NCI-H82 treated with DMSO at 0.1 percent for 48 hours (cell line): ENCODE data around the gene NLN.
"Not testable (repeated sequence)": the region's sequence is repeated elsewhere in the genome, so short reads cannot be mapped to it uniquely, and the experiment has no call there.

Experiments
- DNase-seq: peaks from one replicate; lab custom pipeline; 2025; ENCODE audit not compliant: unreplicated experiment; lab: John Stamatoyannopoulos, UW

Gene NLN

DNA sequence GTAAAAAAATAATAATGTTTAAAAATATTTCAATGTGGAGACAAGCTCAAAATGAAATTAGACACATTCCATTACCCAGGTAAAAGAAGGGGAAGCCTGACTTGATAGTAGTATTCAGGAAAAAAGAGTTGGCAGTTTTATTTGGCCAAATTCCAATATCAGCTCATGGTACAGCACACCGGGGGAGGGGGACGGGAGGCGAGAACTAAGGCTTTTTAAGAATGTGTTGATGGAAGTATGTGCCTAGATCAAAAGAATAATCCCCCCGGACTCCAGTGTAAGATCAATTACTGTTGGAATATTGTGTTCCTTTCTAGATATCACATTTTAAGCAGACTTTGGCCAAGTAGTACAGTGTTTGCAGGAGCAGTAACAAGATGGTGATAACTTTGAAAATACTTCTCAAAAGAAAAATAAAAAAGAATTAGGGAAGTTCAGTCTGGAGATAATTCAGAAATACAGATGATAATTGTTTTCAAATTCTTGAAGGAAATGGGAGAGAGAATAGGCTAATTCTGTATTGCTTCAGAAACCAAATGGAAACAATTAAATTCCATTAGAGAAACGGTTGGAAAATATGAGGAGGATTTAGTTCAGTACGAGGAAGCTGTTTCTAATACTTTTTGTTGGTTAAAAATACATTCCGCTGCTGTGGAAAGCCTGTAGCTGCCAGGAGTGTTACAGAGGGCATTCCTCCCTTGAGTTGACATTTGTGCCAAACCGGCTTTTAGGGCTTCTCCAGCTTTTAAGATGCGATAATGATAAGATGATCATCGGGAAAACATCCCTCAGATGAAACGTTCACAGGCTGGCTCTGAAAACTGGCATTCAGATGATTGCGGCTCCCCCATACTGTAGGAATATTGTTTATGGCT, 106.3 kb downstream of the NLN start:
- no peak for DNase-seq

- DNase-seq: no peak
Measured at GRCh38 chr5:65830856-65831255, 108.9 kb downstream of the NLN start.

DNA sequence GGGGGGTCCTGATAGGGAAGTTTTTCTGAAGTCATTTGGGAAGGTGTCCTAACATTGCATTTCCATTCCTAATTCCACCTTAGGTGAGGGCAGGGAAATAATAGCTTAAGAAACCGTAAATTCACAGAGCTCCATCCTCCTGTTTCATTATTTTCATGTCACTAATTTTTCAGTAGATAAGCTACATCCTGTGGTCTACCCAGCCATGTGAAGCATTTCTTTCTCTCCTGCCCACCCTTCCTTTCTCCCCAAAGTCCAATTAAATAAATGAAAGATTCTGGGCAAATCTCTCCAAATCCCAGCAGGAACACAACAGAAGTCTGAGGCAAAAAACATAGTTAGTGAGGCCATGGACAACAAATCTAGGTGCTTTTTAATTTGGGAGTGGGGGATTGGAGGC, 109.3 kb downstream of the NLN start:
- DNase-seq: no peak

DNA sequence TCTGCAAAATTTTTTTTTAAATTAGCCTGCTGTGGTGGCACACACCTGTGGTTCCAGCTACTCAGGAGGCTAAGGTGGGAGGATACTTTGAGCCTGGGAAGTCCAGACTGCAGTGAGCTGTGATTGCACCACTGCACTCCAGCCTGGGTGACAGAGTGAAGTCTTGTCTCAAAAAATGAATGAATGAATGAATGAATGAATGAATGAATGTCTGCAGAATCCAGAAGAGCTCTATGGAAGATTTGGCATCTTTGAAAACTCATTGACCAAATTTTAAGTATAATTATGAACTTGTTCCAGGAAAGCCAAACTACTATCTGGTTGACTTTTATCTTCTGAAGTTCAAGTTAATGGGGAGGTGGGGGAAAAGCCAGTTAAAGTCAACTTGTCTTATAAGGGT, 110.1 kb downstream of the NLN start:
- DNase-seq: no peak

DNA sequence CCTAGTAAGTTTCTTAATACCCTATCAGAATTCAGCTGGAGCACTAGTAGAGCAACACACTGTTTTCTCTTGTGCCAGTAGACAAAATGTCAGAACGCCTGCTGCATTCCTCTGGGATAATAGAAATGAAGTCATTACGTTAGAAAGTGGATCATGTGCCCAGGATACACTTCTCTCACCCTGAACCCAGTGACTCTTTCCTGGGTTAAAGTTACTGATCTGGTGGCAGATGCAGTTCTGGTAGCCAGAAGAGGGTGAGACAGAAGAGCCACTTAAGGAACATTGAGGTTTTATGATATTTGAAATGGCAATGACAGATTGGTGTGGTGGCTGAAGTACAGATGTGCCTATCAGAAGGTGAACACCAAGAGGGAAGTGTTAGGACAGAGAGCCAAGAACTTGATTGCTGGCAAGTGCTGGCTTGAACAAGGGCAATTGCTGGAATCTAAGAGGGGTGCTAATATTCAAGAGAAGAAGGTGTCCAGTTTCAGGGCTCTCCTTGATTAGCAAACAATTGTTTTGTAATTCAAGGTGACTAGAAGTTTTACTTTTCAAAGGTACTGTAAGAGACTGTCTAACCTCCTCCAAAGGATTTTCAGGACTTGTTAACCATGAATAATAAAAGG, 110.7 kb downstream of the NLN start:
- DNase-seq: no peak

- no peak for DNase-seq
Measured at GRCh38 chr5:65833780-65834179, 111.8 kb downstream of the NLN start.

GRCh38 chr5:65834306-65834705, 112.3 kb downstream of the NLN start:
- no peak for DNase-seq

GRCh38 chr5:65835191-65835590, 113.2 kb downstream of the NLN start:
- no peak for DNase-seq

GRCh38 chr5:65837139-65837538, 115.1 kb downstream of the NLN start:
- DNase-seq: no peak

DNA sequence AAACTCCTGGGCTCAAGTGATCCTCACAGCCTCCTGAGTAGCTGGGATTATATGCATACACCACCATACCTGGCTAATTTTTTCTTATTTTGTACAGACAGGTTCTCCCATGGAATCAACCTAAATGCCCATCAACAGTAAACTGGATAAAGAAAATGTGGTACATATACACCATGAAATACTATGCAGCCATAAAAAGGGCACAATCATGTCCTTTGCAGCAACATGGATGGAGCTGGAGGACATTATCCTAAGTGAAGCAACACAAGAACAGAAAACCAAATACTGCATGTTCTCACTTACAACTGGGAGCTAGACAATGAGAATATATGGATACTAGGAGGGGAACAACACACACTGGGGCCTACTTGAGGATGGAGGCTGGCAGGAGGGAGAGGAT, 117.2 kb downstream of the NLN start:
- not testable (repeated sequence) for DNase-seq

DNA sequence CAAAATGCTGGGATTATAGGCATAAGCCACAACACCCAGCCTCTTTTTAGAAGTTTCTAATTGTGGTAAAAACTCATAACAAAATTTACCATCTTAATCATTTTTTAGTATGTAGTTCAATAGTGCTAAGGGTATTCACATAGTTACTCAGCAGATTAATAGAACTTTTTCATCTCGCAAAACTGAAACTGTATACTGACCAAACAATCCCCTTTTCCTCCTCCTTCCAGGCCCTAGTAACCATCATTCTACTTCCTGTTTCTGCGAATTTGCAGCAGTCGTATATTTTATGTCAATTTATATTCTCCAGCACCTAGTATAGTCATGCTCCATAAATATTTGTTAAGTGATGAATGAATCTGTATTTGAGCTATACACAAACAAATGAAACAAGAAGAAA, 118.1 kb downstream of the NLN start:
- DNase-seq: no peak

GRCh38 chr5:65844763-65845162, 122.8 kb downstream of the NLN start:
- DNase-seq: not testable (repeated sequence)

DNA sequence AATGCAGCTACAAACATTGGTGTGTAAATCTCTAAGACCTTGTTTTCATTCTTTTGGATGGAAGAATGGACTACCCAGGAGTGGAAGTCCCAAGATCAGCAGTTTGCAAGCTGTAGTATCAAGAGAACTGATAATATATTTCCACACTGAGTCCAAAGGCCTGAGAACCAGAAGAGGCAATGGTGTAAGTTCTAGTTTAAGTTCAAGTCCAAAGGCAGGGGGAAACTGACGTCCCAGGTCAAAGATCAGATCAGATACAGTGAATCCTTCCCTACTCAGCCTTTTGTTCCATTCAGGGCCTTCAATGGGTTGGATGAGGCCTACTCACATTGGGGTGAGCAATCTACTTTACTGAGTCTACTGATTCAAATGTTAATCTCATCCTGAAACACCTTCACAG, 124.1 kb downstream of the NLN start:
- DNase-seq: no peak

GRCh38 chr5:65847019-65847418, 125.0 kb downstream of the NLN start:
- not testable (repeated sequence) for DNase-seq

- DNase-seq: not testable (repeated sequence)
Measured at GRCh38 chr5:65849918-65850317, 127.9 kb downstream of the NLN start.

DNA sequence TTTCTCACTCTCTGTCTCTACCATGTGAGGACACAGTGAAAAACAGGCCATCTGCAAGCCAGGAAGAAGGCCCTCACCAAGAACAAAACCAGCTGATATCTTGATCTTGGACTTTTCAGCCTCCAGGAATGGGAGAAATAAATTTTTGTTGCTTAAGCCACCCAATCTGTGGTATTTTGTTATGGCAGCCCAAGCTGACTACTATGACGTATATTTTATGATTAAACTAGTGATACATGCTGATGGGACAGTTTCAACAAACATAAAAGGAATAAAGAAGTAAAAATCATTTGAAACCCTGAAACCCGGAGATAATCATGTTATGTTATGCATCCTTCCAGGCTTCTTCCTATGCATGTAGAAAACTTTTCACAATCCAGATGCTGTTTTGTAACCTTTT, 132.9 kb downstream of the NLN start:
- no peak for DNase-seq

DNA sequence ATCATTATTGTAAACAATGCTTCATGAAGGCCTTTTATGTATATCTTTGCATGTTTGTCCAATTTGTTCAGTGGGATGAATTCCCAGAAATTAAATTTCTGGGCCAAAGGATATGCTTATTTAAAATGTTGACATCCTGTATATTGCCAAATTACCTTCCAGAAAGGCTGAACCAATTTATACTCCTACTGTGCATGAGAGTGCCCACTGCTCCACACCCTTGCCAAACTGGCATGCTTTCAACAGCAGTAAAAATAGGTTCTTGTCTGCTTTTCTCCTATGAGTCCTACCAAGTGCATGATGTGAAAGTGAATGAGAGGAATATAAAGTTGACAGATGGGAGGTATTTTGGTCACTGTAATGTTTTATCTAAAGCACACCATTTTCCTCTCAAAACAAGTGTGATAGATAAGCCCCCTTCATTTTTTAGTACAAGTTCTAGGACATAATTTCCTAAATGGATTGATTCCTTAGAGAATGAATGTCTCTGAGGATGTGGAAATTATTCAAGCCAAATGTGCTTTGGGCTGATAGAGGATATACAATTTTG, 133.8 kb downstream of the NLN start:
- no peak for DNase-seq

- no peak for DNase-seq
Measured at GRCh38 chr5:65856520-65856919, 134.5 kb downstream of the NLN start.

GRCh38 chr5:65858316-65858715, 136.3 kb downstream of the NLN start:
- no peak for DNase-seq

GRCh38 chr5:65861830-65862241, 139.8 kb downstream of the NLN start:
- DNase-seq: no peak

GRCh38 chr5:65862384-65862783, 140.4 kb downstream of the NLN start:
- no peak for DNase-seq

- no peak for DNase-seq
Measured at GRCh38 chr5:65863747-65864146, 141.7 kb downstream of the NLN start.
